Fibroblast of lung (primary cell): ENCODE results near the gene SIPA1L3. TPM values are rescaled to one million over a fixed set of nuclear protein-coding genes. Genes with fewer than 3 reads are reported as not detected.

Experiments used
- DNase-seq, 2 donors: peaks; one replicate each; pipeline versions ENCODE4 v3.0.0 to v3.0.0-alpha.2; 2010; ENCODE audit warnings: low read depth in 2 of 2
- H2AFZ ChIP-seq: 2 replicates; pipeline ENCODE4 v1.5.1; 2012; ENCODE audit warnings: low read length, control low read depth, inconsistent platforms
- H3K27ac ChIP-seq: 2 replicates; pipeline ENCODE4 v1.5.1; 2011; ENCODE audit warnings: low read length, control low read depth; ENCODE audit not compliant: insufficient read depth
- H3K27me3 ChIP-seq: 2 replicates; pipeline ENCODE4 v1.5.1; 2011; ENCODE audit warnings: mild to moderate bottlenecking, low read length; ENCODE audit not compliant: control insufficient read depth, insufficient read depth
- H3K36me3 ChIP-seq: 2 replicates; pipeline ENCODE4 v1.5.1; 2011; ENCODE audit warnings: low read length; ENCODE audit not compliant: control insufficient read depth, insufficient read depth
- H3K4me1 ChIP-seq: 2 replicates; pipeline ENCODE4 v1.5.1; 2011; ENCODE audit warnings: low read length; ENCODE audit not compliant: control insufficient read depth, insufficient read depth; ENCODE audit errors: extremely low read depth
- H3K4me2 ChIP-seq: 2 replicates; pipeline ENCODE4 v1.5.1; 2011; ENCODE audit warnings: low read length, control low read depth; ENCODE audit not compliant: insufficient read depth; ENCODE audit errors: extremely low read depth
- H3K4me3 ChIP-seq, 4 experiments: fragments of 200-600 bp in 1 of 4; sonication (generic) in 1 of 4; replicated peaks in 1 of 4; 2 replicates each; pipeline ENCODE4 v1.5.1; 2011 to 2016; ENCODE audit warnings: low read length in 4 of 4, low read depth in 3 of 4, mild to moderate bottlenecking in 3 of 4, control low read depth in 2 of 4, inconsistent platforms in 1 of 4, mixed read lengths in 1 of 4; ENCODE audit not compliant: insufficient read depth in 1 of 4; ENCODE audit errors: control extremely low read depth in 1 of 4
- H3K79me2 ChIP-seq: 2 replicates; pipeline ENCODE4 v1.5.1; 2012; ENCODE audit warnings: mild to moderate bottlenecking, low read length, inconsistent platforms; ENCODE audit not compliant: control insufficient read depth, insufficient read depth
- H3K9ac ChIP-seq: 2 replicates; pipeline ENCODE4 v1.5.1; 2011; ENCODE audit warnings: mild to moderate bottlenecking, low read length, control low read depth; ENCODE audit not compliant: insufficient read depth
- H3K9me3 ChIP-seq: 2 replicates; pipeline ENCODE4 v1.5.1; 2012; ENCODE audit warnings: low read depth, low read length; ENCODE audit not compliant: control insufficient read depth, insufficient read depth
- H4K20me1 ChIP-seq: 2 replicates; pipeline ENCODE4 v1.5.1; 2011; ENCODE audit warnings: low read length; ENCODE audit not compliant: control insufficient read depth, insufficient read depth; ENCODE audit errors: extremely low read depth
- CTCF ChIP-seq, 2 donors: IDR thresholded peaks in 1 of 2; conservative IDR thresholded peaks in 1 of 2; 1 replicate in 1 of 2; 2 replicates in 1 of 2; pipeline ENCODE4 v1.5.1; 2011 to 2012; ENCODE audit warnings: low read length in 2 of 2, control low read depth in 1 of 2, inconsistent platforms in 1 of 2, low read depth in 1 of 2, mild to moderate bottlenecking in 1 of 2
- EZH2 ChIP-seq: IDR thresholded peaks from 2 replicates; pipeline ENCODE4 v1.5.1; 2012; ENCODE audit warnings: low read length, control low read depth, mild to moderate bottlenecking; ENCODE audit errors: missing control alignments
- polyA plus RNA-seq, 2 donors: library from polyadenylated mRNA; depleted of rRNA in 1 of 2; stranded (reverse) in 1 of 2; unstranded in 1 of 2; fragments of >200 nt; gene quantifications; 2 replicates each; pipeline ENCODE4 v1.2.1, GENCODE V29; 2011 to 2012; ENCODE audit warnings: missing spikeins in 1 of 2
- total RNA-seq: library from RNA; depleted of rRNA; stranded (reverse); fragments of >200 nt; gene quantifications from 2 replicates; pipeline ENCODE4 v1.2.1, GENCODE V29; 2014

The SIPA1L3 gene
- total and polyA plus RNA-seq, 2 donors (not counting 1 experiment from before 2014, with no cell fraction given), result 3.7 to 10.1 TPM

GRCh38 chr19:38079926-38080380 is 172.9 kb downstream of the SIPA1L3 start:
- no peaks in the 10 kb centered on the region for H3K9me3 ChIP-seq
- H3K27ac ChIP-seq, result peak overlapping the region; percentile 38
- peaks cover 4% of the 10 kb centered on the region for H3K36me3 ChIP-seq
- TF ChIP-seq EZH2 (no peak), CTCF (conservative IDR thresholded peaks at IDR 0.05 in 1 of 2, IDR thresholded peaks at IDR 0.05 in 1 of 2; ENCODE audit: low read depth in 1 of 2, low read length in 2 of 2) (no peak)
- no peak overlapping the region for H3K4me3 ChIP-seq
- H4K20me1 ChIP-seq, result no peaks in the 10 kb centered on the region
- no peaks in the 10 kb centered on the region for H3K27me3 ChIP-seq
- peak; percentile 75 to 96 for DNase-seq
- no peaks in the 10 kb centered on the region for H3K79me2 ChIP-seq
- peak overlapping the region; percentile 46 for H3K4me2 ChIP-seq
- peaks cover 8% of the 10 kb centered on the region for H3K4me1 ChIP-seq
- H3K9ac ChIP-seq, result no peak overlapping the region
- no peak overlapping the region for H2AFZ ChIP-seq

GRCh38 chr19:38081547-38082255 is 174.7 kb downstream of the SIPA1L3 start:
- no peak overlapping the region for H3K27ac ChIP-seq
- H3K27me3 ChIP-seq, result no peaks in the 10 kb centered on the region
- H3K4me3 ChIP-seq, result no peak overlapping the region
- TF ChIP-seq EZH2 (no peak), CTCF (conservative IDR thresholded peaks at IDR 0.05 in 1 of 2, IDR thresholded peaks at IDR 0.05 in 1 of 2; ENCODE audit: low read depth in 1 of 2, low read length in 2 of 2) (no peak)
- H3K79me2 ChIP-seq, result no peaks in the 10 kb centered on the region
- no peak overlapping the region for H3K4me2 ChIP-seq
- H4K20me1 ChIP-seq, result no peaks in the 10 kb centered on the region
- peaks cover 8% of the 10 kb centered on the region for H3K4me1 ChIP-seq
- DNase-seq, result no peak
- H3K9ac ChIP-seq, result no peak overlapping the region
- no peak overlapping the region for H2AFZ ChIP-seq
- no peaks in the 10 kb centered on the region for H3K9me3 ChIP-seq
- peaks cover 4% of the 10 kb centered on the region for H3K36me3 ChIP-seq

- Histone ChIP-seq H4K20me1 (no peaks in the 10 kb centered on the region), H3K9ac (no peak overlapping the region), H3K27ac (no peak overlapping the region), H3K4me2 (no peak overlapping the region), H2AFZ (no peak overlapping the region), H3K4me1 (peaks cover 8% of the 10 kb centered on the region), H3K79me2 (no peaks in the 10 kb centered on the region), H3K36me3 (peaks cover 4% of the 10 kb centered on the region), H3K9me3 (no peaks in the 10 kb centered on the region), H3K4me3 (no peak overlapping the region), H3K27me3 (no peaks in the 10 kb centered on the region)
- DNase-seq, result no peak
- TF ChIP-seq CTCF (conservative IDR thresholded peaks at IDR 0.05 in 1 of 2, IDR thresholded peaks at IDR 0.05 in 1 of 2; ENCODE audit: low read depth in 1 of 2, low read length in 2 of 2) (no peak), EZH2 (no peak)
These were observed 175.5 kb downstream of the SIPA1L3 start for GRCh38 chr19:38082256-38083118.
